DOHH2 (cell line): ENCODE measurements around the gene NET1.

Experiments
- H3F3A ChIP-seq: fragments of 200-600 bp; sonication (generic), shearing (Covaris generic); 2 replicates; pipeline ENCODE4 v1.6.0; 2016; ENCODE audit warnings: antibody characterized with exemption, mild to moderate bottlenecking; ENCODE audit not compliant: control insufficient read depth, insufficient read depth
- H3K27ac ChIP-seq: fragments of 200-600 bp; sonication (generic); 2 replicates; pipeline ENCODE4 v1.5.1; 2014; ENCODE audit warnings: low read depth, mild to moderate bottlenecking, low read length, moderate library complexity
- H3K27me3 ChIP-seq: fragments of 200-600 bp; sonication (generic); 2 replicates; pipeline ENCODE4 v1.6.1; 2014; ENCODE audit warnings: mild to moderate bottlenecking, low read length, mixed read lengths; ENCODE audit not compliant: control insufficient read depth
- H3K36me3 ChIP-seq: fragments of 200-600 bp; sonication (generic); 2 replicates; pipeline ENCODE4 v1.6.1; 2014; ENCODE audit warnings: mild to moderate bottlenecking, low read length, moderate library complexity, mixed read lengths; ENCODE audit not compliant: control insufficient read depth
- H3K4me1 ChIP-seq: fragments of 200-600 bp; sonication (generic); 2 replicates; pipeline ENCODE4 v1.6.1; 2014; ENCODE audit warnings: mild to moderate bottlenecking, low read length, mixed read lengths; ENCODE audit not compliant: control insufficient read depth
- H3K4me2 ChIP-seq: fragments of 200-600 bp; sonication (generic); 2 replicates; pipeline ENCODE4 v1.6.0; 2014; ENCODE audit warnings: mild to moderate bottlenecking, low read length, moderate library complexity
- H3K4me3 ChIP-seq: fragments of 200-600 bp; sonication (generic); 2 replicates; pipeline ENCODE4 v1.5.1; 2014; ENCODE audit warnings: mild to moderate bottlenecking, low read length, mixed read lengths
- H3K79me2 ChIP-seq: fragments of 200-600 bp; sonication (generic); 2 replicates; pipeline ENCODE4 v1.6.1; 2014; ENCODE audit warnings: mild to moderate bottlenecking, low read length, mixed read lengths; ENCODE audit not compliant: control insufficient read depth
- H3K9me2 ChIP-seq: fragments of 200-600 bp; sonication (generic); replicated peaks from 2 replicates; pipeline ENCODE4 v1.6.1; 2014; ENCODE audit warnings: mild to moderate bottlenecking, low read length, mixed read lengths; ENCODE audit not compliant: control insufficient read depth
- H3K9me3 ChIP-seq: fragments of 200-600 bp; sonication (generic); 2 replicates; pipeline ENCODE4 v1.6.1; 2014; ENCODE audit warnings: antibody characterized with exemption, low read length, mixed read lengths; ENCODE audit not compliant: control insufficient read depth, insufficient read depth
- H4K20me1 ChIP-seq: fragments of 200-600 bp; sonication (generic); 2 replicates; pipeline ENCODE4 v1.6.0; 2014; ENCODE audit warnings: low read depth, mild to moderate bottlenecking, antibody characterized with exemption, low read length, moderate library complexity; ENCODE audit not compliant: control insufficient read depth, insufficient read depth
- EZH2phosphoT487 ChIP-seq: fragments of 200-600 bp; sonication (generic); IDR thresholded peaks from 2 replicates; pipeline ENCODE4 v1.6.1; 2017; ENCODE audit warnings: borderline replicate concordance, mild to moderate bottlenecking, antibody characterized with exemption, low read length, moderate library complexity, mixed read lengths
- TF ChIP-seq, protein P1 (sequence below): fragments of 200-600 bp; sonication (generic); IDR thresholded peaks from one replicate; pipeline ENCODE4 v1.5.1; 2014; ENCODE audit warnings: antibody characterized with exemption, mild to moderate bottlenecking, low read depth, low read length; ENCODE audit not compliant: poor library complexity, severe bottlenecking

Gene NET1

GRCh38 chr10:5370493-5371352 is 41.6 kb upstream of the NET1 start:
- H3K9me3 ChIP-seq = peaks cover 18% of the 10 kb centered on the region
- no peaks in the 10 kb centered on the region for H3K9me2 ChIP-seq
- H3K4me1 ChIP-seq = no peaks in the 10 kb centered on the region
- 0 out of 2 replicates have a peak, but pooled peaks cover 5% of the 10 kb centered on the region for H3K27me3 ChIP-seq
- H3K4me3 ChIP-seq = no peak overlapping the region
- no peak for TF ChIP-seq EZH2phosphoT487
- TF ChIP-seq, protein P1, sequence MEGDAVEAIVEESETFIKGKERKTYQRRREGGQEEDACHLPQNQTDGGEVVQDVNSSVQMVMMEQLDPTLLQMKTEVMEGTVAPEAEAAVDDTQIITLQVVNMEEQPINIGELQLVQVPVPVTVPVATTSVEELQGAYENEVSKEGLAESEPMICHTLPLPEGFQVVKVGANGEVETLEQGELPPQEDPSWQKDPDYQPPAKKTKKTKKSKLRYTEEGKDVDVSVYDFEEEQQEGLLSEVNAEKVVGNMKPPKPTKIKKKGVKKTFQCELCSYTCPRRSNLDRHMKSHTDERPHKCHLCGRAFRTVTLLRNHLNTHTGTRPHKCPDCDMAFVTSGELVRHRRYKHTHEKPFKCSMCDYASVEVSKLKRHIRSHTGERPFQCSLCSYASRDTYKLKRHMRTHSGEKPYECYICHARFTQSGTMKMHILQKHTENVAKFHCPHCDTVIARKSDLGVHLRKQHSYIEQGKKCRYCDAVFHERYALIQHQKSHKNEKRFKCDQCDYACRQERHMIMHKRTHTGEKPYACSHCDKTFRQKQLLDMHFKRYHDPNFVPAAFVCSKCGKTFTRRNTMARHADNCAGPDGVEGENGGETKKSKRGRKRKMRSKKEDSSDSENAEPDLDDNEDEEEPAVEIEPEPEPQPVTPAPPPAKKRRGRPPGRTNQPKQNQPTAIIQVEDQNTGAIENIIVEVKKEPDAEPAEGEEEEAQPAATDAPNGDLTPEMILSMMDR = no peak
- H3K36me3 ChIP-seq = no peaks in the 10 kb centered on the region
- H4K20me1 ChIP-seq = no peaks in the 10 kb centered on the region
- peaks cover 12% of the 10 kb centered on the region for H3F3A ChIP-seq
- H3K79me2 ChIP-seq = no peaks in the 10 kb centered on the region
- no peak overlapping the region for H3K4me2 ChIP-seq
- H3K27ac ChIP-seq = no peak overlapping the region

DNA sequence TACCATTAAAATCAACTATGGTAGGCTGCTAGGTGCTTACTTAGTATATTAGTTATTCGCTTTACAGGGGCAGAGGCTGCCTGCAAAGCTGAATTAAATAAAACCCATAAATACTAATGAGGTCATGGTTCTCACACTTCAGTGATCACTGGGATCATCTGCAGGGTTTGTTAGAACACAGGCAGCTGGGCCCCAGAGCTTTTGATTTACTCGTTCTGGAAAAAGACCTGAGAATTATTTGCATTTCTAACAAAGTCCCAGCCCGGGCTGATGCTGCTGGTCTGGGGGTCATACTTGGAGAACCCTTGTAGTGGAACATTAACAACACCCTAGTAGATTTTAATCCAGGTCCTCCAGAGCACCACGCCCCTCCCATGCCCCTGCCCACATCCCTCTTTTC is 39.0 kb upstream of the NET1 start:
- H3K9me2 ChIP-seq = no peaks in the 10 kb centered on the region
- H3F3A ChIP-seq = peaks cover 12% of the 10 kb centered on the region
- H4K20me1 ChIP-seq = no peaks in the 10 kb centered on the region
- H3K4me1 ChIP-seq = no peaks in the 10 kb centered on the region
- no peak overlapping the region for H3K4me3 ChIP-seq
- no peaks in the 10 kb centered on the region for H3K36me3 ChIP-seq
- no peak overlapping the region for H3K27ac ChIP-seq
- H3K4me2 ChIP-seq = no peak overlapping the region
- H3K79me2 ChIP-seq = no peaks in the 10 kb centered on the region
- TF ChIP-seq, protein P1 = no peak
- TF ChIP-seq EZH2phosphoT487 = no peak
- peaks cover 18% of the 10 kb centered on the region for H3K9me3 ChIP-seq
- 0 out of 2 replicates have a peak, but pooled peaks cover 3% of the 10 kb centered on the region for H3K27me3 ChIP-seq

- H3F3A ChIP-seq = peaks cover 12% of the 10 kb centered on the region
- H3K27me3 ChIP-seq = 0 out of 2 replicates have a peak, but pooled peaks cover 3% of the 10 kb centered on the region
- no peaks in the 10 kb centered on the region for H3K4me1 ChIP-seq
- no peak overlapping the region for H3K4me2 ChIP-seq
- H4K20me1 ChIP-seq = no peaks in the 10 kb centered on the region
- no peaks in the 10 kb centered on the region for H3K9me2 ChIP-seq
- no peaks in the 10 kb centered on the region for H3K79me2 ChIP-seq
- H3K27ac ChIP-seq = no peak overlapping the region
- TF ChIP-seq, protein P1 = no peak
- TF ChIP-seq EZH2phosphoT487 = no peak
- H3K36me3 ChIP-seq = no peaks in the 10 kb centered on the region
- H3K9me3 ChIP-seq = peaks cover 18% of the 10 kb centered on the region
- H3K4me3 ChIP-seq = no peak overlapping the region
Observed at GRCh38 chr10:5373891-5374611, 38.3 kb upstream of the NET1 start.
